DOHH2 (cell line): ENCODE results near the gene NKIRAS1.

Experiments used
- H3F3A ChIP-seq: fragments of 200-600 bp; sonication (generic), shearing (Covaris generic); 2 replicates; pipeline ENCODE4 v1.6.0; 2016; ENCODE audit warnings: antibody characterized with exemption, mild to moderate bottlenecking; ENCODE audit not compliant: control insufficient read depth, insufficient read depth
- H3K27ac ChIP-seq: fragments of 200-600 bp; sonication (generic); 2 replicates; pipeline ENCODE4 v1.5.1; 2014; ENCODE audit warnings: low read depth, mild to moderate bottlenecking, low read length, moderate library complexity
- H3K27me3 ChIP-seq: fragments of 200-600 bp; sonication (generic); 2 replicates; pipeline ENCODE4 v1.6.1; 2014; ENCODE audit warnings: mild to moderate bottlenecking, low read length, mixed read lengths; ENCODE audit not compliant: control insufficient read depth
- H3K36me3 ChIP-seq: fragments of 200-600 bp; sonication (generic); 2 replicates; pipeline ENCODE4 v1.6.1; 2014; ENCODE audit warnings: mild to moderate bottlenecking, low read length, moderate library complexity, mixed read lengths; ENCODE audit not compliant: control insufficient read depth
- H3K4me1 ChIP-seq: fragments of 200-600 bp; sonication (generic); 2 replicates; pipeline ENCODE4 v1.6.1; 2014; ENCODE audit warnings: mild to moderate bottlenecking, low read length, mixed read lengths; ENCODE audit not compliant: control insufficient read depth
- H3K4me2 ChIP-seq: fragments of 200-600 bp; sonication (generic); 2 replicates; pipeline ENCODE4 v1.6.0; 2014; ENCODE audit warnings: mild to moderate bottlenecking, low read length, moderate library complexity
- H3K4me3 ChIP-seq: fragments of 200-600 bp; sonication (generic); 2 replicates; pipeline ENCODE4 v1.5.1; 2014; ENCODE audit warnings: mild to moderate bottlenecking, low read length, mixed read lengths
- H3K79me2 ChIP-seq: fragments of 200-600 bp; sonication (generic); 2 replicates; pipeline ENCODE4 v1.6.1; 2014; ENCODE audit warnings: mild to moderate bottlenecking, low read length, mixed read lengths; ENCODE audit not compliant: control insufficient read depth
- H3K9me2 ChIP-seq: fragments of 200-600 bp; sonication (generic); replicated peaks from 2 replicates; pipeline ENCODE4 v1.6.1; 2014; ENCODE audit warnings: mild to moderate bottlenecking, low read length, mixed read lengths; ENCODE audit not compliant: control insufficient read depth
- H3K9me3 ChIP-seq: fragments of 200-600 bp; sonication (generic); 2 replicates; pipeline ENCODE4 v1.6.1; 2014; ENCODE audit warnings: antibody characterized with exemption, low read length, mixed read lengths; ENCODE audit not compliant: control insufficient read depth, insufficient read depth
- H4K20me1 ChIP-seq: fragments of 200-600 bp; sonication (generic); 2 replicates; pipeline ENCODE4 v1.6.0; 2014; ENCODE audit warnings: low read depth, mild to moderate bottlenecking, antibody characterized with exemption, low read length, moderate library complexity; ENCODE audit not compliant: control insufficient read depth, insufficient read depth
- EZH2phosphoT487 ChIP-seq: fragments of 200-600 bp; sonication (generic); IDR thresholded peaks from 2 replicates; pipeline ENCODE4 v1.6.1; 2017; ENCODE audit warnings: borderline replicate concordance, mild to moderate bottlenecking, antibody characterized with exemption, low read length, moderate library complexity, mixed read lengths
- TF ChIP-seq, protein P1 (sequence below): fragments of 200-600 bp; sonication (generic); IDR thresholded peaks from one replicate; pipeline ENCODE4 v1.5.1; 2014; ENCODE audit warnings: antibody characterized with exemption, mild to moderate bottlenecking, low read depth, low read length; ENCODE audit not compliant: poor library complexity, severe bottlenecking

NKIRAS1 gene

DNA sequence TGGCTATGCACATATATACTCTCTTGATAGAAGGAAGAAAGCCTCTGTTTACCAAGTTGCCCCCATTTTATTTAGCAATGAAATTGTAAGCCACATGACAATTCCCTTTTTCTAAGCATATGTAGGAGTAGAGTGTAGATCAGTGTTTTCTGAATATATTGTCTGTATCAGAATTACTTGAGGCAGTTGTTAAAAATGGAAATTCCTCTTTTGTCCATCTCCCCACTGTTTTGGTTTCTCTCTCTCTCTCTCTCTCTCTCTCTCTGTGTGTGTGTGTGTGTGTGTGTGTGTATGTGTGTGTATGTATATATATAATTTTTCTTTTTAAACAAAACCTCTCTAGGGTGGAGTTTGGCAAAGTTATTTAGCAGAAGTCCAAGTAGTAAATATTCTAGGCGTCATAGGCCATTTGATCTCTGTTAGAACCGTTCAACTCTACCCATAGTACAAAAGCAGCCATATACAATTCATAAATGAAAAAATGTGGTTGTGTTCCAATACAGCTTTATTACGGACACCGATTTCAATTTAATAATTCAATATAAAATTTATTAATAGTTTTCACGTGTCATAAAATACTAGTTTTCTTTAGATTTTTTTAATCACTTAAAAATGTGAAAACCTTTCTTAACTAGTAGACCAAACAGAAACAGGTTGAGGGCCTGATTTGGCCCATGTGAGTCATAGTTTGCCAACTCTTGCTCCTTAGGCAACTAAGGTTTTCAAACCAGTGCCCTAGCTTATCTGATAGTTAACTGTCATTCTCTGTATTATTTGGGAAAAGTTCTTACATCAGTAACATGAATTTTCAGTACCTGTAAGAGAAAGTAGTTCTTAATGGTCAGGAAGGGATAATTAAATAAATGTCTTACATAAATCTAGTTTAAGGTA lies 71.2 kb downstream of the NKIRAS1 start:
- no peaks in the 10 kb centered on the region for H3K9me3 ChIP-seq
- H3F3A ChIP-seq: no peaks in the 10 kb centered on the region
- H3K27ac ChIP-seq: no peak overlapping the region
- peaks cover 40% of the 10 kb centered on the region for H3K79me2 ChIP-seq
- no peak overlapping the region for H3K4me3 ChIP-seq
- 0 out of 2 replicates have a peak, but pooled peaks cover 3% of the 10 kb centered on the region for H3K36me3 ChIP-seq
- H3K9me2 ChIP-seq: no peaks in the 10 kb centered on the region
- TF ChIP-seq EZH2phosphoT487: no peak
- TF ChIP-seq, protein P1, sequence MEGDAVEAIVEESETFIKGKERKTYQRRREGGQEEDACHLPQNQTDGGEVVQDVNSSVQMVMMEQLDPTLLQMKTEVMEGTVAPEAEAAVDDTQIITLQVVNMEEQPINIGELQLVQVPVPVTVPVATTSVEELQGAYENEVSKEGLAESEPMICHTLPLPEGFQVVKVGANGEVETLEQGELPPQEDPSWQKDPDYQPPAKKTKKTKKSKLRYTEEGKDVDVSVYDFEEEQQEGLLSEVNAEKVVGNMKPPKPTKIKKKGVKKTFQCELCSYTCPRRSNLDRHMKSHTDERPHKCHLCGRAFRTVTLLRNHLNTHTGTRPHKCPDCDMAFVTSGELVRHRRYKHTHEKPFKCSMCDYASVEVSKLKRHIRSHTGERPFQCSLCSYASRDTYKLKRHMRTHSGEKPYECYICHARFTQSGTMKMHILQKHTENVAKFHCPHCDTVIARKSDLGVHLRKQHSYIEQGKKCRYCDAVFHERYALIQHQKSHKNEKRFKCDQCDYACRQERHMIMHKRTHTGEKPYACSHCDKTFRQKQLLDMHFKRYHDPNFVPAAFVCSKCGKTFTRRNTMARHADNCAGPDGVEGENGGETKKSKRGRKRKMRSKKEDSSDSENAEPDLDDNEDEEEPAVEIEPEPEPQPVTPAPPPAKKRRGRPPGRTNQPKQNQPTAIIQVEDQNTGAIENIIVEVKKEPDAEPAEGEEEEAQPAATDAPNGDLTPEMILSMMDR: no peak
- no peak overlapping the region for H3K4me2 ChIP-seq
- H3K27me3 ChIP-seq: no peaks in the 10 kb centered on the region
- peaks cover 5% of the 10 kb centered on the region for H3K4me1 ChIP-seq
- H4K20me1 ChIP-seq: no peaks in the 10 kb centered on the region

DNA sequence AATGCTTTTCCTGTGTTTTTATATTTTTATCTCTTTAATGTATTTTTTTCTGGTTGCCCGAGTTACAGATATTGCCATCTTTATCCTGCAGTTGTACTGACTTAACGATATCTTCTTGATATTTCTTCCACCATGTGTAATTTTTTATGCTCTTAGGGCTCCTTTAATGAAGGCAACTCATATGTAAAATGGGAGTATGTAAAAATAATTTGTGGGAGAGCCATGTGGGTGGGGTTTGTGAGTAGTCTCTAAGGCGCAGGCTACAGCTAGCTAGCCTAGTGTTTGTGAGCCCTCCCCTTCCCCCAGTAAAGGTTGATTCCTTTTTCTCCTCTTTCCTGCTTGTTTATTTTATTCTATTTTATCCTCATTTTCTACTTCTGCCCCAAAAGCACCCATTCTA lies 72.9 kb downstream of the NKIRAS1 start:
- H4K20me1 ChIP-seq: no peaks in the 10 kb centered on the region

More for the DNA sequence above, 72.9 kb downstream of the NKIRAS1 start:
- no peaks in the 10 kb centered on the region for H3K9me2 ChIP-seq
- no peaks in the 10 kb centered on the region for H3K27me3 ChIP-seq
- H3K79me2 ChIP-seq: peaks cover 48% of the 10 kb centered on the region
- TF ChIP-seq, protein P1: no peak
- TF ChIP-seq EZH2phosphoT487: no peak
- no peak overlapping the region for H3K27ac ChIP-seq
- no peaks in the 10 kb centered on the region for H3F3A ChIP-seq
- H3K4me2 ChIP-seq: no peak overlapping the region
- no peaks in the 10 kb centered on the region for H3K9me3 ChIP-seq
- 0 out of 2 replicates have a peak, but pooled peaks cover 3% of the 10 kb centered on the region for H3K36me3 ChIP-seq
- no peak overlapping the region for H3K4me3 ChIP-seq
- H3K4me1 ChIP-seq: peaks cover 5% of the 10 kb centered on the region
